Measurements from ENCODE around the gene ADAMTS17.

The ADAMTS17 gene

DNA sequence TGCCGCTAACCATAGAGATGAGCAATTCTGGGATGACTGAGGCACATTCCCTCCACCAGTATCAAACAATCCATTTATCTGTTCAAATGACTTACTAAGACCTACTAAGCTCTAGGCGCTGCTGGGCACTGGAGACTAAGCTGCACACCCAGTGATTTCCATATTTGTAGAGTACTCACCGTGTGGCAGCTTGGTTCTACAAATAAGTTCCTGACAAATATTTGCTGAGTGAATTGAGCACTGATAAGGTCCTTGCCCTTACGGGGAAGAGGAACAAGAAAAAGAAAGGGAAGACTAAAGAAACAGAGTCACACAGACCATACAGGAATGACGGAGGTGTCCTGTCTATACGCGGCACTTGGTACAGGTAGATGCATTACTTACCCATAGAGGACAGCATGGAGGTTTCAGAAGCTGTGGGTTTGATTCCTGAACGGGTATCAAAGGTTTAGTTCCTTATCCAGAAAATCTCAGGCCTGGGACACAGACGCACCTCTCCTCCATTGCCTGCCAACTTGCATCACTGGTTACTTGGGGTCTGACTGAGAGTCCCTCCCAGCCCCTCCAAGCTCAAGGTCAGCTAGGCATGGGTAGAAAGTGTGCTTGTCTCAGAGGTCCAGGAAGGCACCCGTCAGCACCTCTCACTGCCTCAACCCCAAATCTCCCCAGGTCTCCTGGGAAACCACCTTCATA is 310.0 kb downstream of the ADAMTS17 start:
- DNase-seq (ENCODE audit: low read depth in 1 of 2, low spot score in 1 of 2): no peak

DNA sequence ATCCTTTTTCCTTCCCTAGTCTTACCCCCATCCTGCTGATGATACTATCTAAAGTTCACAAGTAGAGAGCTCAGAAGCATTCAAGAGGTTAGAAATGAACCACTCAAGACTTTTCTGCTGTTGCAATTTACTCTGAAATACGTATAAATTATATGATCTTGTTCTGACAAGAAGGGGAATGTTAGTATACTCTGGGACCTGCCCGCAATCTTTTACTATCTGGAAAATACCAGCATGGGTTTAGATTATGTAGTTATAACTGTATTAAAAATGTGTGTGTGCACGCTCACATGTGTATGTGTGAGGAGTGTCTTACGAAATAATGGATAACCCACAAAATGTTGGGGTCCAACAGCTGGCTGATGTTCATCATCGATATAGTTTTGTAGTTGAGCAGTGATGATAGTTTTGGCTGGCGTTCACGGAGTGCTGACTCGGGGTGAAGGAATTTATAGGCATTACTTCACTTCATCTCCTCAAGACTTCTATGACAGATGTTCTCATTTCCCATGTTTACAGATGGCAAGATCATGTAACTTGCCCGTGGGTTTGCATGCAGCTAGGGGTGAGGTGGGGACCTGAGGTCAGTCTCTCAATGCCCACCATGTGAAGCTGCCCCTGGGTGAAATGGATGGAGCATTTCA is 311.1 kb downstream of the ADAMTS17 start:
- DNase-seq (ENCODE audit: low read depth in 1 of 2, low spot score in 1 of 2): no peak

DNA sequence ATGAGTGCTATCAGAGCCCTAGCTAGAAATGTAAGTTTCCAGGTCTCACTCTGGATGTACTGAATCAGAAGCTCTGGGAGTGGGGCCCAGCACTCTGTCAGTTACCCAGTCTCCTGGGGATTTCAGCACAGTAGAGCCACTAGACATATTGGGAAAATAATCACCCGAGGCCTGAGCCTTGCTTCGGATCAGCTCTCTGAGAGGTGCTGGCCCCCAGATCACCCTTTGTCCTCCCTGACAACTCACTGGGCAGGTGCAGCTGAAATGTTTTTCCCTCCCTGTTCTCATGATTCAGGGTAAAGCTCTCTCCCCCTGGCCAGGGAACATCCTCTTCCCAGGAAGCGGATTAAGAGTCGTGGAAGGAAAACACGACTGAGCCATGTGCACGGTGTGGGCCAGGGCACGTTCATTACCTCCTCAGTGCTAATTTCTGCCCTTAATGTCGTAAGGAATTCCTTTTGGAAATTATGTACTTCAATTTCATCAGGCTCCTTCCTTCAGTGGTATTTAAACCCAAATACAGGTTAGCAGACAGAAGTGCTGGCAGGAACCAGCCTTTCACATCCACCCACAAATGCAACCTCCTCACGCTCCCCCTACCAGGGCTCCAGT is 311.8 kb downstream of the ADAMTS17 start:
- DNase-seq (ENCODE audit: low read depth in 1 of 2, low spot score in 1 of 2): no peak

DNA sequence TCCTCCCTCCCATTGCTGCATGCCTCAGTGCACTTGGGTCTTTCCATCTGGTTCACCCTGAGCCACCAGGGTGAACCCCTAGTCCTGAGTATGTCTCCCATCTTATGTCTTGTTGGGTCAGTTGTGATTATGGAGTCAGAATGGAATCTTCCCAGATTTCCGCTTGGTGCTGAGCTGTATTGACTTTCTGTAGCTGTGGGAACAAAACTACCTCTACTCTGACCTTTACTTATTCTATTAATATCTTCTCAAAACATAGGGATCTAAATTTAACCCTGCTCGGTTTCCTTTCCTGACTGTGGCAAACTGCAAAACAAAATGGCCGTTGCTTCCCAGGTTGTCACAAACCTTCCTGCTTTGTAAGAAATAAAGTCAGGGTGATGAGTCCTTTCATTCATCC is 312.7 kb downstream of the ADAMTS17 start:
- DNase-seq (ENCODE audit: low read depth in 1 of 2, low spot score in 1 of 2): no peak

DNA sequence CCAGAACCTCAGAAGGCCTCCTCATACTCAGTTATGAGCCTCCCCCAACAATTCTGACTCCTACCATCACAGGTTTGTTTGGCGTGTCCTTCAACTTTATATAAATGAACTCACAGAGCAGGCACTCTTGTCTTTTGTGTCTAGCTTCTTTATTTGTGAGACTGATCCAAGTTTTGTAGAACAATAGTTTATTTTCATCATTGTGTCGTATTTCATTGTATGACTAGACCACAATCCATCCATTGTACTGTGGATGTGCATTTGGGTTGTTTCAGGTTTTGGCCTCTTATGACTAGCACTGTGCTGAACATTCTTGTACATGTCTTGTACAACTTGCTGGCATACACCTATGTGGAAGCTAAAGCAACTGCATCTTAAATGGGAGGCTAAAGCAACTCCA is 315.7 kb downstream of the ADAMTS17 start:
- no peak for DNase-seq (ENCODE audit: low read depth in 1 of 2, low spot score in 1 of 2)

DNA sequence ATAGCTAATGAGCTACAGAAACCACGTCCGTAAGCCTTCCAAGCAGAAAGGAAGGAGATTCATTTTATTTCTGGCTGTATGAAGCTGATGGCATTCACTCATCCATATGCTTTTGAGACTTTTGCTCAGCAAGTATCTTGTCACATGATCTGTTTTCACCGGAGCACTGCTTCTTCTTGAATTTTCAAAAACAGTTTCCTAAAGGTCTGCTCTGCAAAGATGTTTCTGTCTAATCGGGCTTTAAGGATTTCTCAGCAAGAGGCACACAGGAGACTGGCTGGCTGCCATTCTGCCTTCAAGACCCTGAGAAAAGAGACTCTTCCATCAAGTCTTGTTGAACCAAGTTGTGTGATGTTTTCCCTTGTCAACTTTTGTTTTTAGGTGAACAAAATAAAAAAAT is 319.0 kb downstream of the ADAMTS17 start:
- no peak for DNase-seq (ENCODE audit: low read depth in 1 of 2, low spot score in 1 of 2)

DNA sequence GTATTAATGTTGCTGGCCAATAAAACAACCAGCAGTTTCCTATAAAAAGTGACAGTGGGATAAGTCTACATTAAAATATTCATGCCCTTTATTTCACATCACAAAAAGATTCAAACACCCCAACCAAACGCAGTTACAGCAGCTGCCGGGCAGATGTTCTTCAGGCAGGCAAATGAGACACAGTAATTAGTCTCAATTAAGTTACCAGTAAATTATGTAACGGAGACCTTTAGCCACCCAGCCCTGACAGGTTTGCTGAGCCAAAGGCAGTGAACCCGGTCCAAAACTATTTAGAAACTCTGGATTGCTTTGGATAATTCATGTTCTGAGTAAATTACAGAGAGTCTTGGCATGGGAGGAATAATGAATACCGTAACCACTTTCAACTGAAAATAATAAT is 319.4 kb downstream of the ADAMTS17 start:
- no peak for DNase-seq (ENCODE audit: low read depth in 1 of 2, low spot score in 1 of 2)

DNA sequence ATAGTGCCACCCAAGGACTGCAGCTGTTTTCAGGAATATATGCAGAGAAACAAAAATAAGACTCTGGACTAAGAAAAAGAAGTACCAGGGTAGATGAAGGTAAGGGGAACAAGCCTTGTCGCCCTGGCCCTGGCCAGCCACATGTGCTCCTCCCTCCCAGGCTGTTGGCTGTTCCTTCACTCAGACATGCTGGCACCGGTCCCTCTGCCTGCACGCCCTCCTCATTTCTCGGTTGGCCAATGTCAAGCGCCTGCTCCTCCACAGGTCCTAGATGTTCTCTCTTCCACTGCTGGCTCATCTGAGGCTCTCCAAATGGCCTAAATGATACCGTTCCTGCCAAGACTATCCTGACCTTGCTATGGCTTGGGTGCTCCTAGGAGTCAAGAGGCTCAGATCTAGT is 320.1 kb downstream of the ADAMTS17 start:
- DNase-seq (ENCODE audit: low read depth in 1 of 2, low spot score in 1 of 2): no peak

DNA sequence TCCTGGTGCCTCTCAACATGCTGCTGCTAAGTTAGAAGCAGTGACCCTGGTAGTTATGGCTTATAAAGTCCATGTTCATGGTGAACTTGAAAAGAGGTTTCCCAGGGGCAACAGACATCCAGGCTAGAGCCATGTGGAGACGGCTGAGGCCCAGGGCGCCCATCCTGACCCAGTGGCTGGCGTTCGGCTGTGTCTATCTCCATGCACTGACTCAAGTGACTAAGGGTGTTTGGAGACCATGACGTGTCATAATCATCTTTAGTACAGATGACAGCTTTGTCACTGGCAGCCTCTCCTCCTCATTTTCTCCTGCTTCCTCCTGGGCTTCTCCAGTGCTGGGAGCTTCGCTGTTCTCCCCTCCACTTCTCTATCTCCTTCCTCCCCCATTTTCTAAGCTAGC is 321.2 kb downstream of the ADAMTS17 start:
- DNase-seq (ENCODE audit: low read depth in 1 of 2, low spot score in 1 of 2): no peak

DNA sequence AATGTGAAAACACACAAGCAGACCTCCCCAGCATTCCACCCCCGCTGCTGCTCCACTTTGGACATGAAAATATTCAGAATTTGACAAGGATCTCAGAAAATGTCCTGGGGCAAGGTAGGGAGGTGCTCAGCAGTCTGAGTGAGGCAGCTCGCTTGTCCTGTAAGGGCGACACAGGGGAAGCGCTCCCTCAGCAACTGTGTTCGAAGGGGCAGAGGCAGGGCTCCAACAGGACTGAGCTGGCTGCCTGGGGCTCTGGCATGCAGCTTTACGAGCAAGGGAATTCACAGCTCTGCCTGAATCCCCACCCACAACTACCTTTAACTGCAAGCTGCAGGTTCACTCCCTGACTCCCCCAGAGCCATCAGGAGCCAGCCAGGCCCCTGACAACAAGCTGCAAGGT is 321.6 kb downstream of the ADAMTS17 start:
- no peak for DNase-seq (ENCODE audit: low read depth in 1 of 2, low spot score in 1 of 2)

DNA sequence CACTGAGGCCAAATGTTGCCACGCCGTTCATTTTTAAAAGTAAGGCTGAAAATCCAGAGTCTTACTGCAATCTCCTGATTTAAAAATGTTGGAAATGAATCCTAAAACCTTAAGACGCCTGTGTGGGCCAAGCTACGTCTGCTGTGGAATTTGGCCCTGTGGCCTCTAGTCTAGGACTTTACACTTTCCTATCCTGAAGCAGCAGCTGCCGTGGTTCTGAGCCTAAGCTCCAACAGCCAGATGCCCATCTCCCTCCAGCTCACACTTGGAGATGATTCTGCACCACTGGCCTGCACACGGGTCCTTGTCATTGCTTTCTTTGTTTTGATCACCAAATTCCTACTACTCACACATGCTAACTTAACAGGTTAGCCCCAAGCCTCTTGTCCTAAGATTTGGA is 322.2 kb downstream of the ADAMTS17 start:
- DNase-seq (ENCODE audit: low read depth in 1 of 2, low spot score in 1 of 2): no peak

DNA sequence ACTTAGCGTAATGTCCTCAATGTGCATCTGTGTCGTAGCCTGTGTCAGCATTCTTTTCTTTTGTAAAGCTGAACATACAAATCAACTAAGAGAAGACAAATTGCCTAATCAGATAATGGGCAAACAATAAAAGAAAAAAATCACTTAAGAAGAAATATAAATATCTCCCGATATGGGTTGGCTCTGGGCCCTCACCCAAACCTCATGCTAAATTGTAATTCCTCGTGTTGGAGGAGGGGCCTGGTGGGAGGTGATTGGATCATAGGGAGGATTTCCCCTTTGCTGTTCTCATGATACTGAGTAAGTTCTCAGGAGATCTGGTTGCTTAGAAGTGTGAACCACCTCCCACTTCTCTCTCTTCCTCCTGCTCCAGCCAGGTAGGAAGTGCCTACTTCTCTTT is 323.6 kb downstream of the ADAMTS17 start:
- no peak for DNase-seq (ENCODE audit: low read depth in 1 of 2, low spot score in 1 of 2)

DNA sequence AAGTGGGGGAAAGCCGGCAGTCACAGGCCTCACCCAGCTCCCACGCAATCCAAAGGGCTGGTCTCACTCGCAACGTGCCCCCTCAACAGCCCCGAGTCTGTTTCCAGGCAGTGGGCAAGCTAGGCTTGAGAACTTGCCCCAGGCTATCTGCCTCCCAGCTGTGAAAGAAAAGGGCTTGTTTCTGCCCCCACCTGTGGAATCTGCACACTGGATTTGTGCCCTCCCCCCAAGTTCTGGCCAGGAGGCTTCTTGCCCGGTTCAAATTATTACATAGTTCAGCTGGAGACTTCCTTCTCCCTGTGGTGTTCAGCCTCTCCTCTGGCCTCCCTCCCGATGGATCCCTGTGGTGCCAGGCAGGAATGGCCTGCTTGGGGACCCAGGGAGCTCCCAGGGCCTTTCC is 324.6 kb downstream of the ADAMTS17 start:
- no peak for DNase-seq (ENCODE audit: low read depth in 1 of 2, low spot score in 1 of 2)

DNA sequence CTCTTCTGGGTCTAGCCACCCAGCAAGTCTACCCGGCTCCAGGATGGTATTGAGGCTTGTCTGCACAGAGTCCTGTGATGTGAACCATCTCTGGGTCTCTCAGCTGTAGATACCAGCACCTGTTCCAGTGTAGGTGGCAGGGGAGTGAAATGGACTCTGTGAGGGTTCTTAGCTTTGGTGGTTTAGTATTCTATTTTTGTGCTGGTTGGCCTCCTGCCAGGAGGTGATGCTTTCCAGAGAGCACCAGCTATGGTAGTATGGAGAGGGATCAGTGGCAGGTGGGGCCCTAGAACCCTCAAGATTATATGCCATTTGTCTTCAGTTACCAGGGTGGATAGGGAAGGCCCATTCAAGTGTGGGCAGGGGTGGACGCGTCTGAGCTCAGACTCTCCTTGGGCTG is 325.1 kb downstream of the ADAMTS17 start:
- DNase-seq (ENCODE audit: low read depth in 1 of 2, low spot score in 1 of 2): no peak

DNA sequence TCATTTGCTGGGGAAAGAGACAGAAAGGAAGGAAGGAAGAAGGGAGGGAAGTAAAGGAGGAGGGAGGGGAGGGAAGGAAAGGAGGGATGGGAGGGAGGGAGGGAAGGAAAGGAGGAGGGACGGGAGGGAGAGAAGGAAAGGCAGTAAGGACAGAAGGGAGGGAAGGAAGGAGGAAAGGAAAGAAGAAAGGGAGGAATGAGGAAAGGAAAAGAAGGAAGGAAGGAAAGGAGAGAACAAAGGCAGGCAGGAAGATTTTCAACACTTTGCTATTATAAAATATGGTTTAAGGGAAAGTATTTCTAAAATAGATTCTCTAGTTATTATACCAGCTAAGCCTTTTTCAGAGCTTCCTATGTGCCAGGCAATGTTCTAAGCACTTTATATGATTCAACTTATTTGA is 330.5 kb downstream of the ADAMTS17 start:
- DNase-seq (ENCODE audit: low read depth in 1 of 2, low spot score in 1 of 2): no peak

DNA sequence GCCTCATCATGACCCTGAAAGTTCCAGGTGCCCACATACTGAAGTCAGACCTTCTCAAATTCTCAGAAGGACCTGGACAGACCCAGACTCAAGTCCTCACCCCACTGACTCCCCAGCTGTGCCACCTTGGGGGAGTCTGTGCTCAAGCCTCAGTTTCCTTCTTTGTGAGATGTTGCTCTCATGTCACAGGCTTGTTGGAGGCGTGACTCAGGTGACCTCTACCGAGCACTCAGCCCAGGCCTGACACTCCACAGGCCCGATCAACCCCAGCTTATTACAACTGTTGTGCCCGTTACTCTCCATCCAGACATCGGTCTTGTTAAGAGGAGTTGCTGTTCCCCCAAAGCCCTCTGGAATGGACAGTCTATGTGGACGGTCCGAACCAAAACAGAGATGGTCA is 332.4 kb downstream of the ADAMTS17 start:
- DNase-seq (ENCODE audit: low read depth in 1 of 2, low spot score in 1 of 2): no peak

DNA sequence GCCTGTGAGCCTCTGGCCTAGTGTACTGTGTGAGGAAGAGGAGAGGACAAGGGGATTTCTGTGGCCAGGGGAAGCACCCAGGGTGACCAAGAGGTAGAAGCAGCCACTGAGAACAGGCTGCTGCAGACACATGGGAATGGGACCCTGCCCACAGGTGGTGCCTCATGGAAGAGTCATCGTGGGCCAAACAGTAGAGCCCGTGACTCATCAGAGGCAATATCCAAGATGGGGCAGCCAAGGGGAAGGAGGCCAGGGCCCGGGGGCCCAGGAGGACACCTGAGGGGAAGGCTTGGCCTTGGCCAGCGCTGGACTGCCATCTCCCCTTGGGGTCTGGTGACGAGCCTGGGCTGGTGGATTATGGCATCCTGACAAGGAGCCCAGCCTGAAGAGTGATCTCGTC is 333.5 kb downstream of the ADAMTS17 start:
- DNase-seq (ENCODE audit: low read depth in 1 of 2, low spot score in 1 of 2): no peak

DNA sequence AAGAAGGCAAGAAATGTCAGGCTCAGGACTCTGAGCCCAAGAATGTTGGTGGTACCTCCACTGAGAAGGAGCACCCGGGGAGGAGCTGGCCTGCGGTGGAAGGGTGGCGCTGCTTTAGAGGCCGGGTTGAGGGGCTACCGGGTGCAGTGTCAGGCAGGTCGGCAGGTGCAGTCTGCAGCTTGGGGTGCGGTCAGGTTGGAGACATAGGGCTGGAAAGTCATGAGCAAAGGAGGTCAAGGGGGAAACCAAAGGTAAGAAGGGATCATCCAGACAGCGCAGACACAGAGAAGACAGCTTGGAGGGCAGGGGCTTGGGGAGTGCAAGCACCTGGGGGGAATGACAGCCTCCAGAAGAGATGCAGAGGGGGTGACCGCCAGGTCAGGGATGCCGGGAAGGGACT is 334.2 kb downstream of the ADAMTS17 start:
- no peak for DNase-seq (ENCODE audit: low read depth in 1 of 2, low spot score in 1 of 2)

DNA sequence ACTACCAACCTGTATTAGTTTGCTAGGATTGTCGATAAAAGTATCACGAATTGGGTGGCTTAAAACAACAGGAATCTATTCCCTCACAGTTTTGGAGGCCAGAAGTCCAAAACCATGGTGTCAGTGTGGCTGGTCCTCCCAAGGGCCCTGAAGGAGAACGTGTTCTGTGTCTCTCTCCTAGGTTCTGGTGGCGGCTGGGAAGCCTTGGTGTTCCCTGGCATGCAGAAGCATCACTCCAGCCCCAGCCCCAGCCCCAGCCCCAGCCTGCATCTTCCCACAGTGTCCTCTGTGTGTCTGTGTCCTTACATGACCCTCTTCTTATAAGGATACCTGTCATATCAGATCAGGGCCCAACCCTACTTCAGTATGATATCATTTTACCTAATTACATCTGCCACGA is 336.1 kb downstream of the ADAMTS17 start:
- no peak for DNase-seq (ENCODE audit: low read depth in 1 of 2, low spot score in 1 of 2)

DNA sequence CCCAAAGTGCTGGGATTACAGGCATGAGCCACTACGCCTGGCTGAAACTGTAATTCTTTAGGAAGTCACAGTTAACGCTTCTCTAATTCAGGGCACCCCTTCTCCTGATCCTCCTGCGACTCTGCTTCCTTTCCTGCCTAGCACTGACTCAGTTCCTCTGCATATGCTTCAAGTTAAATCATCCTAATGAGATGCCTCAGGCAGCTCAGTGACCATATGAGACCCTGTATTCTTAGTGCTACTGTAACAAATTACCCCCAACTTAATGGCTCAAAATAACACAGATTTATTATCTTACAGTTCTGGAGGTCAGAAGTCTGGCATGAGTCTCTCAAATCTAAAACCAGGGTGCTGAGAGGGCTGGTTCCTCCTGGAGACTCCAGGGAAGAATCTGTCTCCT is 336.8 kb downstream of the ADAMTS17 start:
- DNase-seq (ENCODE audit: low read depth in 1 of 2, low spot score in 1 of 2): no peak

DNA sequence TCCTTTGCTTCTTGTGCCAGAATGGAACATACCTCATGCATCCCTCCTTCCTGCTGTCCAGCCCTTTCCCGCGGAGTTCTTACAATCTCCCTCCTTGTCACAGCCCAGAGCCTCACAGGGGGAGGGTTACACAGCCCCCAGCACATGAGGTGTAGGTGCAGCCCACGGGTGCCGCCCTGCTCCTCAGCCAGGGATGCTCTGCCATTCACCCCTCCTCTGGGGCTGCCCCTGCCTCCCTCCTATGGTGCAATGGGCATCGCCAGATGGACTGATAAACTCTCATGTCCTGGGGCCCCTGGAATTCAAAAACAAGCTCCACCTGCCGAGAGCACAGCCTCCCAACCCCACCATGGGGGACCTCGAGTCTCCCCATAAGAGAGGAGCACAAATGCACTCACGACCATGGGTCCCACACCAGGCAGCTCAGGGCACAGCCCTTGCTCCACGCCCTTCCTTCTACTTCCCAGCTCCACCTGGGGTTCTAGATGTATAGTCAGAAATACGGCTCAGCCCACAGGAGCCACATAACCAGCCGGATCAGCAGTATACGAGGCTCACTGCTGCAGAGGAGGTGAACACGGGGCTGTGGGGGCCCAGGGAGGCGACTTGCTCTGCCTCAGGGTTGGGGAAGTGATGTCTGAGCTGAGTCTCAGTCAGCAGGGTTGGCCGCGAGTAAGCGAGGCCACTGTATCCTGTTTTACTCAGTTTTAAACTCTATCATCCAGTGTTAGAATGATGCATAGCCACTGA is 338.8 kb downstream of the ADAMTS17 start:
- DNase-seq (ENCODE audit: low read depth in 1 of 2, low spot score in 1 of 2): no peak

DNA sequence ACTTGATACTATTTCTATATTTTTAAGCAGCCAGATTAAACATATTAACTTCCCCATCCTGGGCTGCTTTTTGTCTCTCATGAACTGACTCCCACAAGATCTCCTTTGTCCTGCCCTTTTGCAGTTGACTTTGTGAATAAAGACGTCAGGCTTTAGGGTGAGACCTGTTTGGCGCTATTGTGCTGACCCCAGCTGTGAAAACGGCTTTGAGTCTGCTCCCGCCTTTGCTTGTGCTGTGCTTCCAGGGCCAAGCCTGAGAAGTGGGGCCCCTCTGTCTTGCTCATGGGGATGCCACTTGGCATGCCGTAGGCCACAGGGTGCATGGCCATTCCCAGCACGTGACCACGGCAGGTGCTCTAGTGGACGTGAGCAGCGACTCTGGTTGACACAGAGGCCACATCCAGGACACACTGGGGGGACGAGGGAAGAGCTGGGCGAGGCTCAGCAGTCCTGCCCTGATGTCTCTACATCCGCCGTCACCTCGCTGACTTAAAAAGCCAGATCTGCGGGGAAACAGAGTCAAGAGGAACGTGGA is 339.6 kb downstream of the ADAMTS17 start:
- no peak for DNase-seq (ENCODE audit: low read depth in 1 of 2, low spot score in 1 of 2)
